ENCODE data around the gene MROH8.
"Not testable (repeated sequence)": the region's sequence is repeated elsewhere in the genome, so short reads cannot be mapped to it uniquely, and the experiment has no call there.

Gene MROH8

GRCh38 chr20:37152284-37152683, 27.1 kb downstream of the MROH8 start:
- no peak for DNase-seq

- DNase-seq = no peak
Measured at GRCh38 chr20:37151529-37151928, 27.8 kb downstream of the MROH8 start.

- DNase-seq = not testable (repeated sequence)
Measured at GRCh38 chr20:37150864-37151263, 28.5 kb downstream of the MROH8 start.

- DNase-seq = no peak
Measured at GRCh38 chr20:37147250-37147649, 32.1 kb downstream of the MROH8 start.

- no peak for DNase-seq
Measured at GRCh38 chr20:37144856-37145404, 34.4 kb downstream of the MROH8 start.

GRCh38 chr20:37142708-37143107, 36.6 kb downstream of the MROH8 start:
- DNase-seq = no peak

GRCh38 chr20:37137547-37137946, 41.8 kb downstream of the MROH8 start:
- no peak for DNase-seq

- no peak for DNase-seq
Measured at GRCh38 chr20:37133952-37134351, 45.4 kb downstream of the MROH8 start.

GRCh38 chr20:37131486-37131885, 47.9 kb downstream of the MROH8 start:
- no peak for DNase-seq

GRCh38 chr20:37128803-37129202, 50.5 kb downstream of the MROH8 start:
- no peak for DNase-seq

- not testable (repeated sequence) for DNase-seq
Measured at GRCh38 chr20:37126290-37126689, 53.1 kb downstream of the MROH8 start.

GRCh38 chr20:37123441-37123840, 55.9 kb downstream of the MROH8 start:
- no peak for DNase-seq

GRCh38 chr20:37120497-37120896, 58.9 kb downstream of the MROH8 start:
- DNase-seq = no peak

GRCh38 chr20:37119356-37120036, 59.9 kb downstream of the MROH8 start:
- no peak for DNase-seq

- no peak for DNase-seq
Measured at GRCh38 chr20:37114012-37114411, 65.3 kb downstream of the MROH8 start.

- no peak for DNase-seq
Measured at GRCh38 chr20:37111926-37112455, 67.4 kb downstream of the MROH8 start.

GRCh38 chr20:37108676-37109075, 70.7 kb downstream of the MROH8 start:
- DNase-seq = no peak

GRCh38 chr20:37102571-37102970, 76.8 kb downstream of the MROH8 start:
- DNase-seq = no peak

- DNase-seq = no peak
Measured at GRCh38 chr20:37096415-37097041, 82.8 kb downstream of the MROH8 start.

- peak; percentile 78 for DNase-seq
Measured at GRCh38 chr20:37095599-37096414, 83.5 kb downstream of the MROH8 start, which contains the start of gene RBL1. TSS of gene RBL1 (minus strand) at chr20:37095997. CDS start at chr20:37095928, 69 bp downstream.

GRCh38 chr20:37095108-37095598, 84.2 kb downstream of the MROH8 start:
- peak; percentile 33 for DNase-seq

- no peak for DNase-seq
Measured at GRCh38 chr20:37090407-37090806, 88.9 kb downstream of the MROH8 start.
